GM19397 (cell line): Measurements from ENCODE around the gene SYNJ1.
"Not testable (repeated sequence)": the region's sequence is repeated elsewhere in the genome, so short reads cannot be mapped to it uniquely, and the experiment has no call there.

Experiments used
- ATAC-seq: cut with Tn5 transposase; IDR thresholded peaks from one replicate; pipeline ENCODE4 v1.9.1; 2021; ENCODE audit warnings: mild to moderate bottlenecking, moderate library complexity; ENCODE audit not compliant: unreplicated experiment

SYNJ1 gene

DNA sequence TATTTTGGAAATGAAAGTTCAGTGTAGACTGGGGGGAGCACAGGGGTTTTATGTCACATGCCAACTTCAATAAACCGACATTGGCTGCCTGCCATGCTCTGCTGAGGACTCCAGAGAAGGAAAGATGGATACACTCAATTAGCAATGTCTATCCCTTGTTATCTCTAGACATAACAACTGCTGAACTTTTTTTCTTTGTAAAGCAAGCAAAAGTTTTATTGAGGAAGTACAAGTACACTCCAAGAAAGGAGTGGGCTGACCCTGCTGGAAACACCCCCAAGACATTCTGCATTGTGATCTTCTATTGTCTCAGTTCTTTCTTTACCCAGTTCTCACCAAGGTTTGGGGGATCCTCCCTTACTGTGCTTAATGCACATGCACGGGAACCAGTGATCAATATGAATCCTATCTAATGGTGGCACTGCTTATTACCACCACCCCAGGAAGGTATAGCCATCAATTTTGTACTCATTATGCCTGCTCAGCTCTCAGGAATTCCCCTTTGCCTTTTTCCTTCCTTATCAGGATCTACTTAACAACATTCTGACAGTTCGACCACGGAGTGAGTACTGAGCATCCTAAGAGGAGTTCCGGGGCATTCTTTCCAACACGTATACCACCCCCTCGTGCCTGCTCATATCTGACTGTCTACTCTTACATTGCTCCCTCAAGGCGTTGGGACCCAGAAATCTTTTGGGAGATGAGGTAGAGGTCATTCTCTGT is 28.7 kb downstream of the SYNJ1 start:
- no peak for ATAC-seq

- no peak for ATAC-seq
These were observed 29.5 kb downstream of the SYNJ1 start for GRCh38 chr21:32698286-32698685.

- ATAC-seq: not testable (repeated sequence)
These were observed 32.3 kb downstream of the SYNJ1 start for GRCh38 chr21:32695482-32695881.

GRCh38 chr21:32693581-32693980 is 34.2 kb downstream of the SYNJ1 start:
- no peak for ATAC-seq

GRCh38 chr21:32690085-32690484 is 37.7 kb downstream of the SYNJ1 start:
- no peak for ATAC-seq

- no peak for ATAC-seq
These were observed 40.0 kb downstream of the SYNJ1 start for GRCh38 chr21:32687643-32688345.

- no peak for ATAC-seq
These were observed 44.9 kb downstream of the SYNJ1 start for GRCh38 chr21:32682696-32683474.

DNA sequence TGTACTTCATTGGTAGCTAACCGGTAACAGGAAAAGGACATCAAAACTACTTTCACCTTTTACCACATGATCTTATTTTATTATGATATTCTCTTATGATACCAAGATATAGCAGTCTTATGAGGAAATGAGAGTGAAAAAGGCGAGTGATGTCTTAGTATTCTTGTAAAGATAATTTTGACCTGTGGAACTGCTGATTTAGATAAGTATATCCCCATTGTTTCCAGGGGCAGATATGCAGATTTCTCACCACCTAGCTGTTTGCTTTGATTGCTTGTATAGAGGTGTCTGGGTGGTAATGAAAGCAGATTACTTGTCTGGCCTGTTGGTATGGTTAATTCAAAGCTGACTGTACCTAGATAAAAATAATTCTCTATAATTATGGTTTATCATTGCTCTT is 53.1 kb downstream of the SYNJ1 start:
- no peak for ATAC-seq

DNA sequence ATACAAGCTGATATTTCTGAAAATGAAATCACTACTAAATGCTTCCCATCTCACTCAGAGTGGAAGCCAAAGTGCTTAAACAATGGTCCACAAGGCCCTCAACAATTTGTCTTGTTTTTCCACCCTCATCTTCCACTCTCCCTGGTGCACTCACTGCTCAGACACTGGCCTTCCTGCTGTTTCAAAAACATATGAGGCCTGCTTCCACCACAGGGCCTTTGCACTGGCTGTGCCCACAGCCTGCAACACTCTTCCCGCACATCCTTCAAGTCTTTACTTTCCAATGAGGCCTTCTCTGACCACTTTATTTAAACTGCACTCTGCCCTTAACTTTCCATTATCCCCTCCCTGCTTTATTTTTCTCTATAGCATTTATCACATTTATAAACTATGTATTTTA is 53.8 kb downstream of the SYNJ1 start:
- ATAC-seq: no peak

DNA sequence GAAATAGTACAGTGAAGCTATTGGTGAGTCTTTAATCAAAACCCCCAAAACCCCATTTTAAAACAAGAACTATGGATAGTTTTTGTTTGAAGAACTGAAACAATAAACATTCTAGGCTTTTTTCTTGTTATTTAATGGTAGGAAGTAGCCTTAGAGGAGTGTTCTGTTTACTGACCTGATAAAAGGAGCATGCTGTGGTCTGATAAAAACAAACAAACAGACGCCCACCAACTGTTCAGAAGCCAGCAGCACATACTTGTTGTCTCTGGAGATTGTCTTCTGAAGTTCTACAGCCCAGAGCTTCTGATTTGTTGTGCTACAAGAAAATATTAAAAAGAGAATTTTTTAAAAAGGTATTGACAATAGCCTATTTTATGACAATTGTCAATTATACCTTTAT is 61.6 kb downstream of the SYNJ1 start:
- ATAC-seq: no peak

GRCh38 chr21:32664095-32664494 is 63.7 kb downstream of the SYNJ1 start:
- ATAC-seq: not testable (repeated sequence)

DNA sequence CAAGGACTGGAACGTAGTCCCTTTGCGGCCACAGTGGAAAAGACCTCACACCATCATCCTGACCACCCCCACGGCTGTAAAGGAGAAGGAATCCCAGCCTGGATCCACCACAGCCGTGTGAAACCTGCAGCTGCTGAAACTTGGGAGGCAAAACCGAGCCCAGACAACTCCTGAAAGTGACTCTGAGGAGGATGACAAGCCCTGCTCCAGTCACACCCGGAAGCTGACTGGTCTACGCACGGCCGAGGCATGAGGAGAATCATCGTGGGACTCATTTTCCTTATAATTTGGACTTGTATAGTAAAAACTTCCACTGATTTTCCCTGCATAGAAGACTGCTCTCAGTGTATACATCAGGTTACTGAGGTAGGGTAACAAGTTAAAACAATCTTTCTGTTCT is 65.8 kb downstream of the SYNJ1 start:
- not testable (repeated sequence) for ATAC-seq

- ATAC-seq: not testable (repeated sequence)
These were observed 66.6 kb downstream of the SYNJ1 start for GRCh38 chr21:32661026-32661782.

DNA sequence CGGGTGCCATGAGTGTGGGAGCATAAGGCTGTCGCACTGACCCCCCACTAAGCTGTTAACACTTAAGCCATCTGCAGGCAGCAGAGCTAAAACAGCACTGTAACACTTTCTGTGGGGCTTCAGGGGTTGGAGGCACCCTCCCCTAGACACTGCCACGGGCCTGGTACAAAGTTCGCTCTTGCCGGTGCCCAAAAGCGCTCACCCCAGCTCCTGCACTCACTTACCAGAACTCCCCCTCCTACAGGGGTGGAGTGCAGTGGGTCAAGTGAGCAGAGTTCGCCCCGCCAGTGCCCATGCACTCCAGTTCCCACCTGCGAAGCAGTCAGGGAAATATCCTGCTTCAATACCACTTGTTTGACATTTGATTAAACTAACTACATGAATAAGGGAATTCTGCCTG is 69.3 kb downstream of the SYNJ1 start:
- no peak for ATAC-seq

DNA sequence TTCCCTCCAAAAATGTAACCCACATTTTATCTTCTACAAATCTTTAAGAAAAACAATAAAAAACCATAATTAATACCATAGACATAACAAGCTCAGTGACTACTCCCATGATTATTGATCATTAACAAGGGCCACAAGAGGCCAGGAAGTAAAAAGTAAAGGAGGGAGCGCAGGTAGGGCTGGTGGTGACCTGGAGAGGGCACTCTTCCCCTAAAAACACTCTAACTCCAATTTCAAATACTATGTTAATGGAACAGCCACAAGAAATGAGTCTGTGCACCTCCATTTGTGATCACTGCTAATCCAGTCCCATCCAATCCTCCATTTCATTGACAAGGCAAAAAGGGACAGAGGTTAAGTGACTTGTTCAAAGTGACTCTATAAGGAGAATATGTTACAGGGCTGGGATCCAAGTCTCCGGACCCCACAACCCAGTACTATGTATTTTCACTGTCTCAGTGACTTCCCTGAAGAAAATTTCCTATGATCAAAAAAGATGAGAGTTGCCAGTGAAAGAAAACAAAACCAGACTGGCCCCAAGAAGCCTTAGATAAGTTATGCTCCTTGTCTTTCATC is 74.4 kb downstream of the SYNJ1 start:
- ATAC-seq: no peak

DNA sequence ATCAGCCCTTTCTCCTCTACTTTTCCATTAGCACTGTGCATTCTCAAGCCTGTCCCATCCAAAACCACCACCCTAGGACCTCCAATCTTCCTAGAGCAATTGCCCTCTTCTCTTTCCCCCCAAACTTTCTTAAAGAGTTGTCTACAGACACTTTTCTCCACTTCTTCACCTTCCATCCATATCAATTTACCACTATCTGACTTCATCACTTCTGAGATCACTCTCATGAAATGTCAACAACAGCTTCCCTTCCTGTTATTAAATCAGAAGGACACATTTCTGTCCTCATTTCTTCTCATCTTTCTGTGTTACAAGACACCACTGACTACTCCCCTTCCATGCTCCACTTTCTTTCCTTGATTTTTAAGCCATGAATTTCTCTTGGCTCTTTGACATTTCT is 79.6 kb downstream of the SYNJ1 start:
- no peak for ATAC-seq

DNA sequence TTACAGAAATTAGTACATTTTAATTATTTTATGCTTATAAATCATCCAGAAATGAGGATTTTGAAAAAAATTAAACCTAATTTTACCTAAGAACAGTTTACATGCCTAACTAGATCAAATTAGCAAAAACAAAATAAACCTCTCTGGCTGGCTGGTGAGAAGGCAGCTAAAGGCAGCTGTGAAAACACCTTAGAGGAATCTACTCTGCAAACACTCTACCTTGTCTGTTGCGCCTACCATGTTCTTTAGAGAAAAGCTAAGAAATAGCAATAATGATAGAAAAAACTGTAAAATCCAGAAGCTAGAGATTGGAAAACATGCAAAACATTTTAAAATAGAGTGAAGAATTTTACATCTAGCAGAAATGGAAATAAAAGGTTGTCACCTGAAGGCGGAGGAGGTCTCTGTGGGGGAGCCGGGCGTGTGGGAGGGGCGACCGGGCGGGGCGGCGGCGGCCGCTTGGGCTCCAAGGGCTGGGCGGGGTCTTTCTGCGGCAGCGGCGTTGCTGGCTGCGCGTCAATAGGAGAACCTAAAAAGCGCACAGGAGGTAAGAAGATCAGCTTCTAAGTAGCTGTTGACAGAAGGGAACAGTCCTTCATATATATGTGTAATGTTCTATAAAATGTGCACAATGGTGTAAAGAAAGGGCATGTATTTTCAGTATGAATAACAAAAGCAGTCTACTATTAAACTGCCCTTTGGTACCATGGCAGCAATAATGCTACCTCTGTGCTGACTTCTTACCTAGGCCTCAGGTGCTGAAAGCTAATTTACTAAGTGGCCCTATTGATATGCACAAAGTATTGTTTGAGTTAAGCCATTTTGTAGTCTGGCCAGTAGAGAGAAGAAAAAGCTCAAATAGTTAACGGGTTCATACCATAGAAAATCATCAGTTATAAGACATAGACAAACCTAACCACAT is 82.3 kb downstream of the SYNJ1 start:
- ATAC-seq: no peak

- no peak for ATAC-seq
These were observed 85.8 kb downstream of the SYNJ1 start for GRCh38 chr21:32641710-32642698.
